Measurements from ENCODE around the gene CIROP. TPM values are rescaled to one million over a fixed set of nuclear protein-coding genes. Genes with fewer than 3 reads are reported as not detected.

The CIROP gene
- total RNA-seq, 2 donors from 2014 or later, result 0.64 to 1.4 TPM

GRCh38 chr14:23147676-23148075 lies 42.9 kb upstream of the CIROP start:
- Histone ChIP-seq H3K9me3 (ENCODE audit: control insufficient read depth, low read length) (no peaks in the 10 kb centered on the region), H3K4me3 (ENCODE audit: low read length) (no peak overlapping the region), H3K9ac (ENCODE audit: extremely low read depth, low read length, poor library complexity, severe bottlenecking) (no peak overlapping the region), H3K36me3 (ENCODE audit: control insufficient read depth, insufficient read depth, low read length) (no peaks in the 10 kb centered on the region), H3K4me1 (ENCODE audit: control insufficient read depth, insufficient read depth, low read length) (peaks cover 4% of the 10 kb centered on the region), H3K27me3 (ENCODE audit: control insufficient read depth, insufficient read depth, low read length, poor library complexity, severe bottlenecking) (peaks cover 26% of the 10 kb centered on the region), H3K27ac (ENCODE audit: low read depth, low read length) (no peak overlapping the region)
- Mint-ChIP-seq H3K27me3 (ENCODE audit: insufficient read depth) (peaks cover 4% of the 10 kb centered on the region), H3K9me3 (peaks cover 7% of the 10 kb centered on the region), H3K27ac (no peak overlapping the region), H3K4me1 (peaks cover 20% of the 10 kb centered on the region), H3K4me3 (no peak overlapping the region), H3K36me3 (ENCODE audit: low read depth) (peaks cover 9% of the 10 kb centered on the region)
- no peak for DNase-seq
- TF ChIP-seq, protein P1, sequence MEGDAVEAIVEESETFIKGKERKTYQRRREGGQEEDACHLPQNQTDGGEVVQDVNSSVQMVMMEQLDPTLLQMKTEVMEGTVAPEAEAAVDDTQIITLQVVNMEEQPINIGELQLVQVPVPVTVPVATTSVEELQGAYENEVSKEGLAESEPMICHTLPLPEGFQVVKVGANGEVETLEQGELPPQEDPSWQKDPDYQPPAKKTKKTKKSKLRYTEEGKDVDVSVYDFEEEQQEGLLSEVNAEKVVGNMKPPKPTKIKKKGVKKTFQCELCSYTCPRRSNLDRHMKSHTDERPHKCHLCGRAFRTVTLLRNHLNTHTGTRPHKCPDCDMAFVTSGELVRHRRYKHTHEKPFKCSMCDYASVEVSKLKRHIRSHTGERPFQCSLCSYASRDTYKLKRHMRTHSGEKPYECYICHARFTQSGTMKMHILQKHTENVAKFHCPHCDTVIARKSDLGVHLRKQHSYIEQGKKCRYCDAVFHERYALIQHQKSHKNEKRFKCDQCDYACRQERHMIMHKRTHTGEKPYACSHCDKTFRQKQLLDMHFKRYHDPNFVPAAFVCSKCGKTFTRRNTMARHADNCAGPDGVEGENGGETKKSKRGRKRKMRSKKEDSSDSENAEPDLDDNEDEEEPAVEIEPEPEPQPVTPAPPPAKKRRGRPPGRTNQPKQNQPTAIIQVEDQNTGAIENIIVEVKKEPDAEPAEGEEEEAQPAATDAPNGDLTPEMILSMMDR (conservative IDR thresholded peaks at IDR 0.05), result no peak
- 100% methylated on average over 1 of the region's 1 CpG for WGBS, 2 experiments (ENCODE audit: insufficient coverage in 1 of 2, insufficient read length in 1 of 2)

GRCh38 chr14:23146980-23147379 lies 42.2 kb upstream of the CIROP start:
- Mint-ChIP-seq H3K27ac (no peak overlapping the region), H3K9me3 (peaks cover 7% of the 10 kb centered on the region), H3K4me1 (peaks cover 20% of the 10 kb centered on the region), H3K4me3 (no peak overlapping the region), H3K27me3 (ENCODE audit: insufficient read depth) (peaks cover 4% of the 10 kb centered on the region), H3K36me3 (ENCODE audit: low read depth) (peaks cover 9% of the 10 kb centered on the region)
- no peaks in the 10 kb centered on the region for H3K36me3 ChIP-seq (ENCODE audit: control insufficient read depth, insufficient read depth, low read length)
- no peak for DNase-seq
- peaks cover 26% of the 10 kb centered on the region for H3K27me3 ChIP-seq (ENCODE audit: control insufficient read depth, insufficient read depth, low read length, poor library complexity, severe bottlenecking)
- H3K27ac ChIP-seq (ENCODE audit: low read depth, low read length), result no peak overlapping the region
- TF ChIP-seq, protein P1 (conservative IDR thresholded peaks at IDR 0.05), result no peak
- WGBS, 2 experiments (ENCODE audit: insufficient coverage in 1 of 2, insufficient read length in 1 of 2), result 97 to 100% methylated on average over 3 to 4 of the region's 4 CpGs
- peaks cover 4% of the 10 kb centered on the region for H3K4me1 ChIP-seq (ENCODE audit: control insufficient read depth, insufficient read depth, low read length)
- no peak overlapping the region for H3K9ac ChIP-seq (ENCODE audit: extremely low read depth, low read length, poor library complexity, severe bottlenecking)
- H3K4me3 ChIP-seq (ENCODE audit: low read length), result no peak overlapping the region
- H3K9me3 ChIP-seq (ENCODE audit: control insufficient read depth, low read length), result no peaks in the 10 kb centered on the region

- H3K27me3 Mint-ChIP-seq (ENCODE audit: insufficient read depth), result peaks cover 4% of the 10 kb centered on the region
- Histone ChIP-seq H3K36me3 (ENCODE audit: control insufficient read depth, insufficient read depth, low read length) (no peaks in the 10 kb centered on the region), H3K9ac (ENCODE audit: extremely low read depth, low read length, poor library complexity, severe bottlenecking) (no peak overlapping the region), H3K27me3 (ENCODE audit: control insufficient read depth, insufficient read depth, low read length, poor library complexity, severe bottlenecking) (peaks cover 26% of the 10 kb centered on the region), H3K4me3 (ENCODE audit: low read length) (no peak overlapping the region), H3K27ac (ENCODE audit: low read depth, low read length) (no peak overlapping the region), H3K9me3 (ENCODE audit: control insufficient read depth, low read length) (no peaks in the 10 kb centered on the region), H3K4me1 (ENCODE audit: control insufficient read depth, insufficient read depth, low read length) (peaks cover 4% of the 10 kb centered on the region)
- peaks cover 20% of the 10 kb centered on the region for H3K4me1 Mint-ChIP-seq
- peaks cover 7% of the 10 kb centered on the region for H3K9me3 Mint-ChIP-seq
- peaks cover 9% of the 10 kb centered on the region for H3K36me3 Mint-ChIP-seq (ENCODE audit: low read depth)
- TF ChIP-seq, protein P1 (conservative IDR thresholded peaks at IDR 0.05), result no peak
- H3K4me3 Mint-ChIP-seq, result no peak overlapping the region
- 77 to 85% methylated on average over 2 of the region's 2 CpGs for WGBS, 2 experiments (ENCODE audit: insufficient coverage in 1 of 2, insufficient read length in 1 of 2)
- H3K27ac Mint-ChIP-seq, result peak overlapping the region; percentile 84
- peak; percentile 62 for DNase-seq
Measured at GRCh38 chr14:23146351-23146910, 41.6 kb upstream of the CIROP start.

All from endodermal cell (in vitro differentiated cells).